Caco-2 (cell line): ENCODE results near the gene GRM5. TPM values are rescaled to one million over a fixed set of nuclear protein-coding genes. Genes with fewer than 3 reads are reported as not detected.

ENCODE experiments used
- BruUV-seq: library from RNA; stranded (reverse); fragments of 400-500 nt; replicated peaks from 2 replicates; lab custom pipeline; 2021; lab: Mats Ljungman, UMichigan
- CTCF ChIA-PET: fragments of 300-600 bp; sonication (Branson Sonifier 250); formaldehyde crosslinking; loops from one replicate; lab custom pipeline; 2022; ENCODE audit warnings: antibody characterized with exemption; lab: Charles Lee
- POLR2A ChIA-PET: fragments of 300-600 bp; sonication (Branson Sonifier 250); formaldehyde crosslinking; loops from one replicate; lab custom pipeline; 2022; ENCODE audit warnings: antibody characterized with exemption; lab: Charles Lee
- DNase-seq, 2 experiments: peaks; one replicate each; pipeline versions ENCODE4 v3.0.0 to v3.0.0-alpha.2; 2020 to 2022
- H3K27me3 ChIP-seq: replicated peaks from 2 replicates; pipeline ENCODE4 v1.6.0; 2011; ENCODE audit warnings: low read length; ENCODE audit not compliant: control insufficient read depth, insufficient read depth
- H3K36me3 ChIP-seq: 2 replicates; pipeline ENCODE4 v1.5.1; 2011; ENCODE audit warnings: low read length; ENCODE audit not compliant: control insufficient read depth, insufficient read depth
- H3K4me1 ChIP-seq: fragments of 250-450 bp; sonication (Bioruptor Pico); 2 replicates; pipeline ENCODE4 v1.5.1; 2020; ENCODE audit warnings: mild to moderate bottlenecking
- H3K4me3 ChIP-seq: 2 replicates; pipeline ENCODE4 v1.5.1; 2011; ENCODE audit warnings: low read depth, mild to moderate bottlenecking, control low read depth, low read length
- H3K9me3 ChIP-seq: fragments of 250-450 bp; sonication (Bioruptor Pico); 2 replicates; pipeline ENCODE4 v1.5.1; 2020; ENCODE audit warnings: mild to moderate bottlenecking, moderate library complexity
- H3K27ac Mint-ChIP-seq: one replicate; pipeline ENCODE4 v1.8.0; 2022; ENCODE audit warnings: mixed read lengths; ENCODE audit not compliant: unreplicated experiment
- H3K27me3 Mint-ChIP-seq: one replicate; pipeline ENCODE4 v1.8.0; 2022; ENCODE audit warnings: mixed read lengths; ENCODE audit not compliant: insufficient read depth, unreplicated experiment
- H3K36me3 Mint-ChIP-seq: one replicate; pipeline ENCODE4 v1.8.0; 2022; ENCODE audit warnings: mild to moderate bottlenecking, mixed read lengths; ENCODE audit not compliant: insufficient read depth, unreplicated experiment
- H3K4me1 Mint-ChIP-seq: one replicate; pipeline ENCODE4 v1.8.0; 2022; ENCODE audit warnings: low read depth, mixed read lengths; ENCODE audit not compliant: unreplicated experiment
- H3K4me3 Mint-ChIP-seq: one replicate; pipeline ENCODE4 v1.8.0; 2022; ENCODE audit warnings: mild to moderate bottlenecking, moderate library complexity, mixed read lengths; ENCODE audit not compliant: unreplicated experiment
- H3K9me3 Mint-ChIP-seq: one replicate; pipeline ENCODE4 v1.8.0; 2022; ENCODE audit warnings: mixed read lengths; ENCODE audit not compliant: unreplicated experiment
- intact Hi-C: fragments of 100-400 bp; cut with micrococcal nuclease; formaldehyde crosslinking; loops from one replicate; pipeline ENCODE4 v1.10.0; 2022; ENCODE audit not compliant: unreplicated experiment
- total RNA-seq: library from RNA; stranded (reverse); gene quantifications from 2 replicates; pipeline ENCODE4 v1.2.3, GENCODE V29; 2022
- TF ChIP-seq, protein P1 (sequence below), 2 experiments: fragments of 200-600 bp in 1 of 2; IDR thresholded peaks; 1 replicate in 1 of 2; 2 replicates in 1 of 2; pipeline versions ENCODE4 v1.5.1 to v1.8.0; 2011 to 2022; ENCODE audit warnings: antibody characterized with exemption in 1 of 2, control low read depth in 1 of 2, inconsistent platforms in 1 of 2, low read depth in 1 of 2, low read length in 1 of 2, mild to moderate bottlenecking in 1 of 2, moderate library complexity in 1 of 2; ENCODE audit not compliant: insufficient read depth in 1 of 2, severe bottlenecking in 1 of 2, unreplicated experiment in 1 of 2

The GRM5 gene
- total RNA-seq, 1 experiment from 2014 or later: not detected

DNA sequence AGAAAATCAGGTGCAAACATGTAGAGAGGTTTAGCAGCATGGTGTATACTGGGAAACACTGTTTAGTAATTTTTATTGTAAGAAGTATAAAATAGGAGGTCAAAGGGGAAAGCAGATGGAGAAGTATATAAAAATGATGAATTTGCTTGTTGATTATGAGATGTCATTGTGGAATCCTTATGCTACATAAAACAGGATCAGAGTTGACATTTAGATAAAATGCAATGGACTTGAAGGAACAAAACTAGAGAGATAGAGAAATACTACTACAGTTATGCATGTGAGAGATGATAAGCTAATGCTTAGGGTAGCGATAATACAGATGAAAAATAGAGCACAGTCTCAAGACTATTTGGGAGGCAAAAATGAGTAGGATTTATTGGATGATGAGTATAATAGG is 536.4 kb downstream of the GRM5 start:
- no peaks in the 10 kb centered on the region for H3K36me3 ChIP-seq
- Mint-ChIP-seq H3K27me3 (peaks cover 3% of the 10 kb centered on the region), H3K9me3 (no peaks in the 10 kb centered on the region), H3K36me3 (no peaks in the 10 kb centered on the region), H3K4me1 (no peaks in the 10 kb centered on the region), H3K27ac (no peak overlapping the region), H3K4me3 (no peak overlapping the region)
- TF ChIP-seq, protein P1, sequence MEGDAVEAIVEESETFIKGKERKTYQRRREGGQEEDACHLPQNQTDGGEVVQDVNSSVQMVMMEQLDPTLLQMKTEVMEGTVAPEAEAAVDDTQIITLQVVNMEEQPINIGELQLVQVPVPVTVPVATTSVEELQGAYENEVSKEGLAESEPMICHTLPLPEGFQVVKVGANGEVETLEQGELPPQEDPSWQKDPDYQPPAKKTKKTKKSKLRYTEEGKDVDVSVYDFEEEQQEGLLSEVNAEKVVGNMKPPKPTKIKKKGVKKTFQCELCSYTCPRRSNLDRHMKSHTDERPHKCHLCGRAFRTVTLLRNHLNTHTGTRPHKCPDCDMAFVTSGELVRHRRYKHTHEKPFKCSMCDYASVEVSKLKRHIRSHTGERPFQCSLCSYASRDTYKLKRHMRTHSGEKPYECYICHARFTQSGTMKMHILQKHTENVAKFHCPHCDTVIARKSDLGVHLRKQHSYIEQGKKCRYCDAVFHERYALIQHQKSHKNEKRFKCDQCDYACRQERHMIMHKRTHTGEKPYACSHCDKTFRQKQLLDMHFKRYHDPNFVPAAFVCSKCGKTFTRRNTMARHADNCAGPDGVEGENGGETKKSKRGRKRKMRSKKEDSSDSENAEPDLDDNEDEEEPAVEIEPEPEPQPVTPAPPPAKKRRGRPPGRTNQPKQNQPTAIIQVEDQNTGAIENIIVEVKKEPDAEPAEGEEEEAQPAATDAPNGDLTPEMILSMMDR (IDR thresholded peaks at IDR 0.05; ENCODE audit: insufficient read depth in 1 of 2, low read depth in 1 of 2, low read length in 1 of 2, severe bottlenecking in 1 of 2, unreplicated experiment in 1 of 2): no peak
- no peak for DNase-seq
- no peaks in the 10 kb centered on the region for H3K4me1 ChIP-seq
- H3K27me3 ChIP-seq: no peaks in the 10 kb centered on the region; the same call in 1 of the 2 replicates
- BruUV-seq: no TSS peak
- no peak overlapping the region for H3K4me3 ChIP-seq
- intact Hi-C loops: no loop called here
- ChIA-PET POLR2A (no interaction called here), CTCF (no interaction called here)
- H3K9me3 ChIP-seq: no peaks in the 10 kb centered on the region

DNA sequence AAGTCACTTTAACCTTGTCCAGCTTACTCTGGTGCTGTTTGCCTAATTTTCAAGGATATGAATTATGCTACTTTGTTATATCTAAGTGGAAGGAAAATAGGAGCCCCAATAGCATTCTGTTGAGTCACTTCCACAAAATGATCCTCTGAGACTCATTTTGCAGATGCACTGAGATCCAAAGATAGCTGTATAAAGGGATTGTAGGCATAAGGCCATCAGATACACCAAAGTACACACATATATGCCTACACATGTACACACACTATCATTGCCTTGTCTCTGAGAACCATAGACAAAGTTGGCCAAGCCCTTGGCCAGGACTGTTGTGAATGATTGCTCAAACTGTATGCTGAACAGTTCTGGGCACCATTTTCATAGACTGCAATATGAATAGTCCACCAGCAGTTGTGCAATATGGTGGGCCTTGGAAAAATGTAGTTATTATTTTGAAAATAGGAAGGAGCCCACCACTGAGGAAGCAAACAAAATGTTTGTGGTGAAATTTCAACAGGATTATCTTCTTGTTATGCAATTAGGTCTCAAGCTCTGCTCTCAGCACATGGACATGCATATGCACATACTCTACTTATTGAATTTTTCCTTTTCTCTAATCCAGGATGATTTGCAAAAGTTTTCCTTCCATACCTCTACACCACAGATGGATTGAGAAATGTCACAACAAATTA is 542.3 kb downstream of the GRM5 start:
- BruUV-seq: no TSS peak
- TF ChIP-seq, protein P1 (IDR thresholded peaks at IDR 0.05; ENCODE audit: insufficient read depth in 1 of 2, low read depth in 1 of 2, low read length in 1 of 2, severe bottlenecking in 1 of 2, unreplicated experiment in 1 of 2): no peak
- ChIA-PET CTCF (no interaction called here), POLR2A (no interaction called here)
- Histone ChIP-seq H3K9me3 (no peaks in the 10 kb centered on the region), H3K27me3 (no peaks in the 10 kb centered on the region; the same call in 1 of the 2 replicates), H3K4me1 (no peaks in the 10 kb centered on the region), H3K4me3 (no peak overlapping the region), H3K36me3 (no peaks in the 10 kb centered on the region)
- intact Hi-C loops: no loop called here
- Mint-ChIP-seq H3K27ac (no peak overlapping the region), H3K27me3 (no peaks in the 10 kb centered on the region), H3K4me3 (no peak overlapping the region), H3K4me1 (no peaks in the 10 kb centered on the region), H3K9me3 (no peaks in the 10 kb centered on the region), H3K36me3 (no peaks in the 10 kb centered on the region)
- no peak for DNase-seq

DNA sequence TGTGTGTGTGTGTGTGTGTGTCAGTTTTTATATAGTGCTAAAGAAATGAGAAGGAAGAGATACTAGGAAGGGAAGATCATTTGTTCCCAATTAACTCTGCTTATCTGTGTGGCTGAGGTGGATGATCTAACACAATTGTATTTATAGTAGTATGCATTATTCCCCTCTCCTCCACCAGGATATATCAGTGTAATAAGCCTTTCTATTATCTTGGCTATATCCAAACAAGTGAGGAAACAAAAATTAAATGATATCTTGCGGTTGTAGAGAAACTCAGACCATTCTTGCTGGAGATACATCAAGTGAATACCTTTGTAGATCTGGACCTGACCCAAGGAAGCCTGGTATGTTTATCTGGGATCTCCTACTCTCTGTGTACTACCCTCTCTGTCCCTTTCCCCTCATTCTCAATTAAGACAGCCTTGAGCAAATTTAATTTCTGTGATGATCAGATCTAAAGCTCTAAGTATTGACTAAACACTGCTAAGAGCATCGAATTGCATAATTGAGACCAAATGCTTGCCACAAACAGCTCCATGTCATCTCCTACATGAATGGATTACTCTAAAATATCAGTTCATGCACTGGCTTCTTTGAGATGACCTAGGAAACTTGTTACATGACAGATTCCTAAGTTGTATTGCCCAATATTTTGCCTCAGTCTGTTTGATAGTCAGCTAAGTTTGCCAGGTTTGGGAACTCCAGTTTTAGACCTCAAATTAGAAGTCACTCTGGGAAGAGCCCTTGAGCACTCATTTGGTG is 543.0 kb downstream of the GRM5 start:
- Histone ChIP-seq H3K36me3 (no peaks in the 10 kb centered on the region), H3K4me3 (no peak overlapping the region), H3K9me3 (no peaks in the 10 kb centered on the region), H3K27me3 (no peaks in the 10 kb centered on the region; the same call in 1 of the 2 replicates), H3K4me1 (no peaks in the 10 kb centered on the region)
- Mint-ChIP-seq H3K9me3 (no peaks in the 10 kb centered on the region), H3K36me3 (no peaks in the 10 kb centered on the region), H3K4me3 (no peak overlapping the region), H3K27ac (no peak overlapping the region), H3K27me3 (no peaks in the 10 kb centered on the region), H3K4me1 (no peaks in the 10 kb centered on the region)
- ChIA-PET CTCF (no interaction called here), POLR2A (no interaction called here)
- no peak for DNase-seq
- TF ChIP-seq, protein P1 (IDR thresholded peaks at IDR 0.05; ENCODE audit: insufficient read depth in 1 of 2, low read depth in 1 of 2, low read length in 1 of 2, severe bottlenecking in 1 of 2, unreplicated experiment in 1 of 2): no peak
- intact Hi-C loops: no loop called here
- BruUV-seq: no TSS peak
